H9 (cell line): ENCODE data around the gene QARS1. TPM values are rescaled to one million over a fixed set of nuclear protein-coding genes. Genes with fewer than 3 reads are reported as not detected.
A peak's percentile ranks its signal among the peaks of the same experiment; 100 is the strongest.

Source experiments
- DNase-seq: peaks from one replicate; pipeline ENCODE4 v3.0.0-alpha.2; 2017
- H2AFZ ChIP-seq: one replicate; pipeline ENCODE4 v1.6.1; 2013; ENCODE audit warnings: mild to moderate bottlenecking, low read length, control low read depth, moderate library complexity
- H2AK5ac ChIP-seq: 2 replicates; pipeline ENCODE4 v1.6.1; 2013; ENCODE audit warnings: low read length, control low read depth, mixed read lengths; ENCODE audit not compliant: insufficient read length
- H2BK120ac ChIP-seq: one replicate; pipeline ENCODE4 v1.6.1; 2013; ENCODE audit warnings: low read depth, mild to moderate bottlenecking, low read length, control low read depth, inconsistent platforms; ENCODE audit not compliant: poor library complexity, severe bottlenecking
- H2BK12ac ChIP-seq: 2 replicates; pipeline ENCODE4 v1.6.1; 2013; ENCODE audit warnings: low read length, control low read depth, mixed read lengths, low read depth; ENCODE audit not compliant: insufficient read length
- H2BK15ac ChIP-seq: 2 replicates; pipeline ENCODE4 v1.6.1; 2013; ENCODE audit warnings: low read depth, low read length, control low read depth
- H2BK20ac ChIP-seq: one replicate; pipeline ENCODE4 v1.6.1; 2013; ENCODE audit warnings: low read depth, mild to moderate bottlenecking, low read length, control low read depth, inconsistent platforms; ENCODE audit not compliant: poor library complexity, severe bottlenecking
- H2BK5ac ChIP-seq: 2 replicates; pipeline ENCODE4 v1.6.1; 2013; ENCODE audit warnings: low read length, control low read depth, mixed read lengths; ENCODE audit not compliant: insufficient read length
- H3K14ac ChIP-seq: 2 replicates; pipeline ENCODE4 v1.6.1; 2013; ENCODE audit warnings: low read length, control low read depth; ENCODE audit not compliant: insufficient read depth
- H3K18ac ChIP-seq: 2 replicates; pipeline ENCODE4 v1.6.1; 2013; ENCODE audit warnings: low read depth, mild to moderate bottlenecking, mixed read lengths, low read length, control low read depth; ENCODE audit not compliant: insufficient read length
- H3K23ac ChIP-seq: 2 replicates; pipeline ENCODE4 v1.6.1; 2013; ENCODE audit warnings: low read length, control low read depth, mixed read lengths, low read depth; ENCODE audit not compliant: insufficient read length
- H3K23me2 ChIP-seq: 2 replicates; pipeline ENCODE4 v1.6.1; 2013; ENCODE audit warnings: low read depth, mild to moderate bottlenecking, mixed read lengths, low read length, control low read depth; ENCODE audit not compliant: insufficient read length, poor library complexity, severe bottlenecking
- H3K27ac ChIP-seq: 2 replicates; pipeline ENCODE4 v1.5.1; 2013; ENCODE audit warnings: low read length, control low read depth, mixed read lengths, low read depth; ENCODE audit not compliant: insufficient read length
- H3K27me3 ChIP-seq: 2 replicates; pipeline ENCODE4 v1.6.1; 2013; ENCODE audit warnings: low read length, control low read depth, inconsistent platforms; ENCODE audit not compliant: insufficient read depth
- H3K4ac ChIP-seq: 2 replicates; pipeline ENCODE4 v1.6.1; 2013; ENCODE audit warnings: low read depth, mild to moderate bottlenecking, control low read depth, inconsistent platforms, low read length, moderate library complexity
- H3K4me1 ChIP-seq: 2 replicates; pipeline ENCODE4 v1.6.1; 2013; ENCODE audit warnings: low read length, control low read depth, inconsistent platforms; ENCODE audit not compliant: insufficient read depth
- H3K4me2 ChIP-seq: 2 replicates; pipeline ENCODE4 v1.6.1; 2013; ENCODE audit warnings: low read length, control low read depth, mixed read lengths; ENCODE audit not compliant: insufficient read length, insufficient read depth
- H3K56ac ChIP-seq: 2 replicates; pipeline ENCODE4 v1.6.1; 2013; ENCODE audit warnings: low read depth, mild to moderate bottlenecking, mixed read lengths, low read length, control low read depth; ENCODE audit not compliant: insufficient read length
- H3K79me1 ChIP-seq: 2 replicates; pipeline ENCODE4 v1.6.1; 2013; ENCODE audit warnings: low read depth, mild to moderate bottlenecking, moderate library complexity, low read length, control low read depth, inconsistent platforms; ENCODE audit not compliant: insufficient read depth, poor library complexity, severe bottlenecking
- H3K79me2 ChIP-seq: 2 replicates; pipeline ENCODE4 v1.6.1; 2013; ENCODE audit warnings: low read length, control low read depth, inconsistent platforms; ENCODE audit not compliant: insufficient read depth
- H3K9ac ChIP-seq: 2 replicates; pipeline ENCODE4 v1.6.1; 2013; ENCODE audit warnings: low read length, control low read depth, mixed read lengths; ENCODE audit not compliant: insufficient read length; ENCODE audit errors: extremely low read depth
- H3K9me3 ChIP-seq: one replicate; pipeline ENCODE4 v1.6.1; 2013; ENCODE audit warnings: low read depth, low read length, inconsistent platforms; ENCODE audit not compliant: control insufficient read depth
- H3T11ph ChIP-seq: one replicate; pipeline ENCODE4 v1.6.1; 2013; ENCODE audit warnings: mild to moderate bottlenecking, low read length, control low read depth, inconsistent platforms
- H4K20me1 ChIP-seq: one replicate; pipeline ENCODE4 v1.6.1; 2013; ENCODE audit not compliant: control insufficient read depth, insufficient read length, insufficient read depth
- H4K5ac ChIP-seq: 2 replicates; pipeline ENCODE4 v1.6.1; 2013; ENCODE audit warnings: low read depth, mild to moderate bottlenecking, mixed read lengths, low read length, control low read depth; ENCODE audit not compliant: insufficient read length
- H4K8ac ChIP-seq: replicated peaks from 2 replicates; pipeline ENCODE4 v1.6.1; 2013; ENCODE audit warnings: low read length, control low read depth, mixed read lengths, low read depth; ENCODE audit not compliant: insufficient read length
- H4K91ac ChIP-seq: 2 replicates; pipeline ENCODE4 v1.6.1; 2013; ENCODE audit warnings: low read depth, mild to moderate bottlenecking, moderate library complexity, mixed read lengths, low read length, control low read depth; ENCODE audit not compliant: insufficient read length
- H3K27ac Mint-ChIP-seq, 3 experiments: 2 replicates in 2 of 3; 3 replicates in 1 of 3; pipeline ENCODE4 v1.8.0; 2020 to 2021; ENCODE audit warnings: mixed read lengths in 3 of 3, mild to moderate bottlenecking in 1 of 3, moderate library complexity in 1 of 3
- H3K27me3 Mint-ChIP-seq: 2 replicates; pipeline ENCODE4 v1.8.0; 2021; ENCODE audit warnings: low read depth, mild to moderate bottlenecking, moderate library complexity, mixed read lengths
- H3K36me3 Mint-ChIP-seq, 3 experiments: 2 replicates in 2 of 3; 3 replicates in 1 of 3; pipeline ENCODE4 v1.8.0; 2020 to 2021; ENCODE audit warnings: low read depth in 3 of 3, mixed read lengths in 3 of 3; ENCODE audit not compliant: insufficient read depth in 1 of 3
- H3K4me1 Mint-ChIP-seq, 2 experiments: 2 replicates each; pipeline ENCODE4 v1.8.0; 2020; ENCODE audit warnings: mixed read lengths in 2 of 2
- H3K4me3 Mint-ChIP-seq, 2 experiments: 2 replicates in 1 of 2; 3 replicates in 1 of 2; pipeline ENCODE4 v1.8.0; 2020 to 2021; ENCODE audit warnings: mild to moderate bottlenecking in 2 of 2, mixed read lengths in 2 of 2, moderate library complexity in 1 of 2
- H3K9me3 Mint-ChIP-seq, 2 experiments: 2 replicates in 1 of 2; 3 replicates in 1 of 2; pipeline ENCODE4 v1.8.0; 2020; ENCODE audit warnings: mild to moderate bottlenecking in 2 of 2, mixed read lengths in 2 of 2, moderate library complexity in 1 of 2
- WGBS: extraction: QIAGEN DNeasy Blood & Tissue Kit; methylation state at CpG from one replicate; pipeline ENCODE4 v1.1.7; 2013; ENCODE audit warnings: missing lambda C conversion rate, low lambda C conversion rate, mixed read lengths; ENCODE audit not compliant: insufficient read length; ENCODE audit errors: extremely low coverage; 5-methylcytosine and 5-hydroxymethylcytosine counted together
- total RNA-seq: library from RNA; stranded (reverse); gene quantifications from 2 replicates; pipeline ENCODE4 v1.2.1, GENCODE V29; 2021
- TF ChIP-seq, protein P1 (sequence below): fragments of 200-600 bp; sonication (generic); conservative IDR thresholded peaks from 3 replicates; pipeline ENCODE4 v1.8.0; 2021; ENCODE audit warnings: antibody characterized with exemption, mild to moderate bottlenecking

QARS1 gene
- total RNA-seq, 1 experiment from 2014 or later = 390 TPM

DNA sequence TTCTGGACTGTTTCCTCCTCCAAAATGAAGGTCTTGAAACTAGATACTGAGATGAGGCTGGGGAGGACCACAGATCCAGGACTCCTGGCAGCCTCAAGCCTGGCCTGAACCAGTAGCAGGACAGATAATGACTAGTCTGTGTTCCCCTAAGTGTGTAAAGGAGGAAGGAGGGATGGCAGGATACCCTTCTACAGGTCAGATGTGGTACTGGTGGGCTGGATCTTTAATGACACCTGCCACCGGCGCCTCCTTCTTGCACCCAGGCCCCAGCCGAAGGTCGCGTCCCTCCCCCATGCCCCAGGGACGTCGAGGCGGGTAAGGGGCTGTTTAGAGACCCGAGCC, 15.5 kb upstream of the QARS1 start:
- no CpG with 5 or more reads among the region's 9 CpGs for WGBS
- Histone ChIP-seq H2AK5ac (no peak overlapping the region), H2BK120ac (no peak overlapping the region)

More for the DNA sequence above, 15.5 kb upstream of the QARS1 start:
- peaks cover 4% of the 10 kb centered on the region in 2 experiments; a peak in 3 of 4 replicates for H3K4me1 Mint-ChIP-seq
- Histone ChIP-seq H2BK15ac (no peak overlapping the region), H3K79me2 (no peaks in the 10 kb centered on the region; the same call in 1 of the 2 replicates), H4K8ac (no peak overlapping the region), H3K14ac (peak overlapping the region; percentile 80), H2AFZ (no peak overlapping the region), H3K27ac (no peak overlapping the region), H3K9ac (peak overlapping the region; percentile 80), H4K5ac (no peak overlapping the region), H2BK20ac (no peak overlapping the region), H3T11ph (no peak overlapping the region), H2BK12ac (no peak overlapping the region), H3K23me2 (peaks cover 5% of the 10 kb centered on the region), H4K20me1 (peaks cover 2% of the 10 kb centered on the region), H3K4ac (no peak overlapping the region), H3K18ac (no peak overlapping the region), H2BK5ac (no peak overlapping the region), H3K56ac (no peak overlapping the region), H3K79me1 (peaks cover 4% of the 10 kb centered on the region), H3K4me1 (0 out of 2 replicates have a peak, but pooled peaks cover 2% of the 10 kb centered on the region), H3K23ac (no peak overlapping the region), H3K27me3 (no peaks in the 10 kb centered on the region), H3K4me2 (peak overlapping the region; percentile 95), H3K9me3 (no peaks in the 10 kb centered on the region), H4K91ac (no peak overlapping the region)
- H3K36me3 Mint-ChIP-seq = peaks cover 23 to 58% (median 47%) of the 10 kb centered on the region in 3 experiments
- TF ChIP-seq, protein P1, sequence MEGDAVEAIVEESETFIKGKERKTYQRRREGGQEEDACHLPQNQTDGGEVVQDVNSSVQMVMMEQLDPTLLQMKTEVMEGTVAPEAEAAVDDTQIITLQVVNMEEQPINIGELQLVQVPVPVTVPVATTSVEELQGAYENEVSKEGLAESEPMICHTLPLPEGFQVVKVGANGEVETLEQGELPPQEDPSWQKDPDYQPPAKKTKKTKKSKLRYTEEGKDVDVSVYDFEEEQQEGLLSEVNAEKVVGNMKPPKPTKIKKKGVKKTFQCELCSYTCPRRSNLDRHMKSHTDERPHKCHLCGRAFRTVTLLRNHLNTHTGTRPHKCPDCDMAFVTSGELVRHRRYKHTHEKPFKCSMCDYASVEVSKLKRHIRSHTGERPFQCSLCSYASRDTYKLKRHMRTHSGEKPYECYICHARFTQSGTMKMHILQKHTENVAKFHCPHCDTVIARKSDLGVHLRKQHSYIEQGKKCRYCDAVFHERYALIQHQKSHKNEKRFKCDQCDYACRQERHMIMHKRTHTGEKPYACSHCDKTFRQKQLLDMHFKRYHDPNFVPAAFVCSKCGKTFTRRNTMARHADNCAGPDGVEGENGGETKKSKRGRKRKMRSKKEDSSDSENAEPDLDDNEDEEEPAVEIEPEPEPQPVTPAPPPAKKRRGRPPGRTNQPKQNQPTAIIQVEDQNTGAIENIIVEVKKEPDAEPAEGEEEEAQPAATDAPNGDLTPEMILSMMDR = no peak
- H3K27ac Mint-ChIP-seq = peak overlapping the region; percentile 68 to 84 (median 76)
- DNase-seq = no peak
- no peaks in the 10 kb centered on the region for H3K9me3 Mint-ChIP-seq
- H3K4me3 Mint-ChIP-seq = peak overlapping the region; percentile 81 to 91
- no peaks in the 10 kb centered on the region; the same call in 1 of the 2 replicates for H3K27me3 Mint-ChIP-seq
